Keratinocyte (primary cell): Measurements from ENCODE around the gene RAP1GAP. TPM values are rescaled to one million over a fixed set of nuclear protein-coding genes. Genes with fewer than 3 reads are reported as not detected.

Experiments used
- DNase-seq: peaks from one replicate; pipeline ENCODE4 v3.0.0-alpha.2; 2011; ENCODE audit warnings: low read depth, missing footprints, low spot score
- FAIRE-seq: peaks from 2 replicates; lab custom pipeline; 2011; peaks lifted over from hg19 to GRCh38; lab: Jason Lieb, UNC
- H2AFZ ChIP-seq: 2 replicates; pipeline ENCODE4 v1.6.0; 2012; ENCODE audit warnings: low read length, control low read depth, inconsistent platforms; ENCODE audit not compliant: control insufficient read depth
- H3K27ac ChIP-seq: 2 replicates; pipeline ENCODE4 v1.5.1; 2011; ENCODE audit warnings: low read length; ENCODE audit not compliant: control insufficient read depth, insufficient read depth
- H3K27me3 ChIP-seq: 3 replicates; pipeline ENCODE4 v1.6.0; 2011; ENCODE audit warnings: low read length; ENCODE audit not compliant: control insufficient read depth, insufficient read depth; ENCODE audit errors: extremely low read depth
- H3K36me3 ChIP-seq, 2 experiments: 2 replicates in 1 of 2; 3 replicates in 1 of 2; pipeline ENCODE4 v1.5.1; 2011; ENCODE audit warnings: low read length in 2 of 2, mild to moderate bottlenecking in 1 of 2; ENCODE audit not compliant: control insufficient read depth in 2 of 2, insufficient read depth in 2 of 2; ENCODE audit errors: extremely low read depth in 1 of 2
- H3K4me1 ChIP-seq: 3 replicates; pipeline ENCODE4 v1.5.1; 2011; ENCODE audit warnings: low read length; ENCODE audit not compliant: control insufficient read depth, insufficient read depth; ENCODE audit errors: extremely low read depth
- H3K4me2 ChIP-seq: 3 replicates; pipeline ENCODE4 v1.6.0; 2011; ENCODE audit warnings: low read depth, low read length; ENCODE audit not compliant: control insufficient read depth, insufficient read depth; ENCODE audit errors: extremely low read depth
- H3K4me3 ChIP-seq, 3 experiments: fragments of 200-600 bp in 1 of 3; sonication (generic) in 1 of 3; 2 replicates in 2 of 3; 3 replicates in 1 of 3; pipeline ENCODE4 v1.5.1; 2011 to 2016; ENCODE audit warnings: low read length in 3 of 3, mild to moderate bottlenecking in 3 of 3, control low read depth in 2 of 3, inconsistent platforms in 1 of 3, low read depth in 1 of 3, mixed read lengths in 1 of 3, mixed run types in 1 of 3, moderate library complexity in 1 of 3; ENCODE audit not compliant: control insufficient read depth in 2 of 3, insufficient read depth in 2 of 3; ENCODE audit errors: extremely low read depth in 1 of 3
- H3K79me2 ChIP-seq: 2 replicates; pipeline ENCODE4 v1.6.0; 2012; ENCODE audit warnings: low read length; ENCODE audit not compliant: control insufficient read depth, insufficient read depth
- H3K9ac ChIP-seq: 3 replicates; pipeline ENCODE4 v1.6.0; 2011; ENCODE audit warnings: low read length; ENCODE audit not compliant: control insufficient read depth, insufficient read depth; ENCODE audit errors: extremely low read depth
- H3K9me1 ChIP-seq: 3 replicates; pipeline ENCODE4 v1.6.0; 2011; ENCODE audit warnings: low read length; ENCODE audit not compliant: control insufficient read depth, insufficient read depth; ENCODE audit errors: extremely low read depth
- H3K9me3 ChIP-seq: 2 replicates; pipeline ENCODE4 v1.5.1; 2012; ENCODE audit warnings: low read depth, low read length; ENCODE audit not compliant: control insufficient read depth
- H4K20me1 ChIP-seq: 3 replicates; pipeline ENCODE4 v1.6.0; 2011; ENCODE audit warnings: low read length; ENCODE audit not compliant: control insufficient read depth, insufficient read depth; ENCODE audit errors: extremely low read depth
- EZH2 ChIP-seq: IDR thresholded peaks from one replicate; pipeline ENCODE4 v1.6.1; 2012; ENCODE audit warnings: inconsistent platforms, mild to moderate bottlenecking, low read length, moderate library complexity
- dilution Hi-C: fragments of 300-500 bp; cut with MboI; formaldehyde crosslinking; loops from one replicate; pipeline ENCODE4 v1.7.0; 2020; ENCODE audit warnings: low sequenced_read_pairs; ENCODE audit not compliant: extremely low pct_ligation_motif_present
- polyA plus RNA-seq, 5 experiments: library from polyadenylated mRNA; depleted of rRNA in 3 of 5; stranded (reverse) in 3 of 5; stranded (forward) in 1 of 5; unstranded in 1 of 5; fragments of >200 nt; gene quantifications; 1 replicate in 1 of 5; 2 replicates in 3 of 5; 3 replicates in 1 of 5; pipeline versions ENCODE4 v1.2.1 to v1.2.3, GENCODE V29; 2011 to 2012; ENCODE audit warnings: missing spikeins in 2 of 5, low read depth in 1 of 5, low replicate concordance in 1 of 5
- TF ChIP-seq, protein P1 (sequence below), 3 experiments: IDR thresholded peaks in 1 of 3; conservative IDR thresholded peaks in 1 of 3; optimal IDR thresholded peaks in 1 of 3; 2 replicates in 2 of 3; 3 replicates in 1 of 3; pipeline versions ENCODE3 to v1.5.1; 2011; ENCODE audit warnings: low read length in 3 of 3, mild to moderate bottlenecking in 3 of 3, moderate library complexity in 2 of 3, control low read depth in 1 of 3, inconsistent platforms in 1 of 3; ENCODE audit not compliant: insufficient read depth in 2 of 3; ENCODE audit errors: extremely low read depth in 1 of 3

The RAP1GAP gene
- polyA plus RNA-seq, 1 donor (not counting 4 experiments of a cell fraction or from before 2014, with no cell fraction given), result 1.1 TPM

DNA sequence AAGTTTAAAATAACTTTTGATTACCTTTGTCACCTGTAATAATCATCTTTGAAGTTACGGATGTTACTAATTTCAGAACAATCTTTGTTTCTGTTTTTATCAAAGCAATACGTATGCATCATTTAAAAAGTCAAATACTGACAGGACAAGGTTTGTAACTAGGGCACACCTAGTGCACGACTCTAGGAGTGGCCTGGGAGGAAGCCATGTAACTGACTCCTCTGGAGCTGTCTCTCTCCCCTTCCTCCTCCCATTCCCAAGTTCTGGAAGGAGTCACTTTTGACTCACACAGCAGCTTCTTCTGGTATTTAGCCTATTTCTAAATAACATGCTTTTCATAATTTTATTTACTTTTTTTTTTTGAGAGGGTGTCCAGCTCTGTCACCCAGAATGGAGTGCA is 11.8 kb upstream of the RAP1GAP start:
- Histone ChIP-seq H3K4me2 (no peak overlapping the region), H4K20me1 (no peaks in the 10 kb centered on the region)
- no peak for DNase-seq

DNA sequence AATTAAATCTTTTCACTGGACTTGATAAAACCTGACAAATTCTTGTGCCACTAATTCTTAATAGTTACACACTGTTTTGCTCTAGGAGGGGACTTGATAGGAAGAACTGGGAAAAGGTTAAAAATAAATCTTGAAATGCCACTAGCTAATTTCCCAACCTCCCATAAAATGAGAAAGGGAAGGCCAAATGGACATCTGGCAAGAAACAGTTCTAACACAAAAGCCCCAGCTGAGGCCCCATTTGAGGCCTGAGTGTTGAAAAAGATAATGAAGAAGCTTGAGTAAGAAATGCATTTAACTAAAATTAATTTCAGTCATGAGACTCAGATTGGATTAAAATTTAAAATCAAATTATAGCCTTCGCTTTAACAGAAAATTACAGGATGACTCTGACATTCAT is 11.2 kb upstream of the RAP1GAP start:
- Histone ChIP-seq H2AFZ (no peak overlapping the region), H3K27ac (no peak overlapping the region), H3K9me3 (no peaks in the 10 kb centered on the region), H3K9me1 (no peaks in the 10 kb centered on the region), H3K4me3 (no peak overlapping the region), H3K79me2 (no peaks in the 10 kb centered on the region), H3K27me3 (no peaks in the 10 kb centered on the region), H3K4me1 (no peaks in the 10 kb centered on the region), H4K20me1 (no peaks in the 10 kb centered on the region), H3K36me3 (peaks cover 5 to 9% of the 10 kb centered on the region in 2 experiments), H3K4me2 (no peak overlapping the region), H3K9ac (no peak overlapping the region)
- no peak for FAIRE-seq
- dilution Hi-C loops, result no loop called here
- no peak for TF ChIP-seq EZH2
- TF ChIP-seq, protein P1, sequence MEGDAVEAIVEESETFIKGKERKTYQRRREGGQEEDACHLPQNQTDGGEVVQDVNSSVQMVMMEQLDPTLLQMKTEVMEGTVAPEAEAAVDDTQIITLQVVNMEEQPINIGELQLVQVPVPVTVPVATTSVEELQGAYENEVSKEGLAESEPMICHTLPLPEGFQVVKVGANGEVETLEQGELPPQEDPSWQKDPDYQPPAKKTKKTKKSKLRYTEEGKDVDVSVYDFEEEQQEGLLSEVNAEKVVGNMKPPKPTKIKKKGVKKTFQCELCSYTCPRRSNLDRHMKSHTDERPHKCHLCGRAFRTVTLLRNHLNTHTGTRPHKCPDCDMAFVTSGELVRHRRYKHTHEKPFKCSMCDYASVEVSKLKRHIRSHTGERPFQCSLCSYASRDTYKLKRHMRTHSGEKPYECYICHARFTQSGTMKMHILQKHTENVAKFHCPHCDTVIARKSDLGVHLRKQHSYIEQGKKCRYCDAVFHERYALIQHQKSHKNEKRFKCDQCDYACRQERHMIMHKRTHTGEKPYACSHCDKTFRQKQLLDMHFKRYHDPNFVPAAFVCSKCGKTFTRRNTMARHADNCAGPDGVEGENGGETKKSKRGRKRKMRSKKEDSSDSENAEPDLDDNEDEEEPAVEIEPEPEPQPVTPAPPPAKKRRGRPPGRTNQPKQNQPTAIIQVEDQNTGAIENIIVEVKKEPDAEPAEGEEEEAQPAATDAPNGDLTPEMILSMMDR (optimal IDR thresholded peaks at IDR 0.05 in 1 of 3, IDR thresholded peaks at IDR 0.05 in 1 of 3, conservative IDR thresholded peaks at IDR 0.05 in 1 of 3; ENCODE audit: extremely low read depth in 1 of 3, insufficient read depth in 2 of 3, low read length in 3 of 3), result no peak
- DNase-seq, result no peak

More for the DNA sequence above, 11.8 kb upstream of the RAP1GAP start:
- peaks cover 7 to 12% of the 10 kb centered on the region in 2 experiments for H3K36me3 ChIP-seq
- H3K9me3 ChIP-seq, result no peaks in the 10 kb centered on the region
- H2AFZ ChIP-seq, result no peak overlapping the region
- no peaks in the 10 kb centered on the region for H3K79me2 ChIP-seq
- H3K27me3 ChIP-seq, result no peaks in the 10 kb centered on the region
- dilution Hi-C loops, result no loop called here
- TF ChIP-seq, protein P1 (optimal IDR thresholded peaks at IDR 0.05 in 1 of 3, IDR thresholded peaks at IDR 0.05 in 1 of 3, conservative IDR thresholded peaks at IDR 0.05 in 1 of 3; ENCODE audit: extremely low read depth in 1 of 3, insufficient read depth in 2 of 3, low read length in 3 of 3), result no peak
- TF ChIP-seq EZH2, result no peak
- H3K27ac ChIP-seq, result no peak overlapping the region
- FAIRE-seq, result no peak
- no peaks in the 10 kb centered on the region for H3K4me1 ChIP-seq
- no peak overlapping the region for H3K9ac ChIP-seq
- H3K4me3 ChIP-seq, result no peak overlapping the region
- H3K9me1 ChIP-seq, result no peaks in the 10 kb centered on the region
